ENCODE data around the gene PREX1. TPM values are rescaled to one million over a fixed set of nuclear protein-coding genes. Genes with fewer than 3 reads are reported as not detected.

The PREX1 gene
- total RNA-seq, 1 donor from 2014 or later = 248 TPM

DNA sequence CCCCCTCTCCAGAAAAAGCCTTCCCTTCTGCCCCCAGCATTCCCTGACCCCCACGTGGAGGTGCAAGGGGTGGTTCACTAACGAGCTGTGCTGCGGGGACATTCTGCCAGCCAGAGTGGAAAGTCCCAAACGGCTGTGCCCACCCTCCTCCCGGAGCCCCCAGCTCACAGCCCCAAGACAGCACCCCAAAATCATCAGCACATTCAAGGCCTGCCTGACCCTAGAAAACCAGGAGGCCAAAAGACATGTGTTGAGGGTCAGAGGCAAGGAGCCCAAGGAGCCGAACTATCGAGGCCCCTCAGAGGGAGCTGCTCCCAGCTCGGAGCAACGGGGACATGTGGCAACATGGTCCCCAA lies 197.9 kb downstream of the PREX1 start:
- H3K4me3 Mint-ChIP-seq (ENCODE audit: unreplicated experiment) = peak overlapping the region; percentile 68
- no peak for DNase-seq (ENCODE audit: low spot score)
- no peaks in the 10 kb centered on the region for H3K9me3 Mint-ChIP-seq (ENCODE audit: unreplicated experiment)
- H3K36me3 Mint-ChIP-seq (ENCODE audit: low read depth, unreplicated experiment) = peaks cover 55% of the 10 kb centered on the region
- peaks cover 35% of the 10 kb centered on the region for H3K27me3 Mint-ChIP-seq (ENCODE audit: unreplicated experiment)
- peak overlapping the region; percentile 4 for H3K27ac Mint-ChIP-seq (ENCODE audit: unreplicated experiment)
- TF ChIP-seq, protein P1, sequence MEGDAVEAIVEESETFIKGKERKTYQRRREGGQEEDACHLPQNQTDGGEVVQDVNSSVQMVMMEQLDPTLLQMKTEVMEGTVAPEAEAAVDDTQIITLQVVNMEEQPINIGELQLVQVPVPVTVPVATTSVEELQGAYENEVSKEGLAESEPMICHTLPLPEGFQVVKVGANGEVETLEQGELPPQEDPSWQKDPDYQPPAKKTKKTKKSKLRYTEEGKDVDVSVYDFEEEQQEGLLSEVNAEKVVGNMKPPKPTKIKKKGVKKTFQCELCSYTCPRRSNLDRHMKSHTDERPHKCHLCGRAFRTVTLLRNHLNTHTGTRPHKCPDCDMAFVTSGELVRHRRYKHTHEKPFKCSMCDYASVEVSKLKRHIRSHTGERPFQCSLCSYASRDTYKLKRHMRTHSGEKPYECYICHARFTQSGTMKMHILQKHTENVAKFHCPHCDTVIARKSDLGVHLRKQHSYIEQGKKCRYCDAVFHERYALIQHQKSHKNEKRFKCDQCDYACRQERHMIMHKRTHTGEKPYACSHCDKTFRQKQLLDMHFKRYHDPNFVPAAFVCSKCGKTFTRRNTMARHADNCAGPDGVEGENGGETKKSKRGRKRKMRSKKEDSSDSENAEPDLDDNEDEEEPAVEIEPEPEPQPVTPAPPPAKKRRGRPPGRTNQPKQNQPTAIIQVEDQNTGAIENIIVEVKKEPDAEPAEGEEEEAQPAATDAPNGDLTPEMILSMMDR (IDR thresholded peaks at IDR 0.05; ENCODE audit: unreplicated experiment) = no peak
- H3K4me1 Mint-ChIP-seq (ENCODE audit: unreplicated experiment) = peaks cover 10% of the 10 kb centered on the region

DNA sequence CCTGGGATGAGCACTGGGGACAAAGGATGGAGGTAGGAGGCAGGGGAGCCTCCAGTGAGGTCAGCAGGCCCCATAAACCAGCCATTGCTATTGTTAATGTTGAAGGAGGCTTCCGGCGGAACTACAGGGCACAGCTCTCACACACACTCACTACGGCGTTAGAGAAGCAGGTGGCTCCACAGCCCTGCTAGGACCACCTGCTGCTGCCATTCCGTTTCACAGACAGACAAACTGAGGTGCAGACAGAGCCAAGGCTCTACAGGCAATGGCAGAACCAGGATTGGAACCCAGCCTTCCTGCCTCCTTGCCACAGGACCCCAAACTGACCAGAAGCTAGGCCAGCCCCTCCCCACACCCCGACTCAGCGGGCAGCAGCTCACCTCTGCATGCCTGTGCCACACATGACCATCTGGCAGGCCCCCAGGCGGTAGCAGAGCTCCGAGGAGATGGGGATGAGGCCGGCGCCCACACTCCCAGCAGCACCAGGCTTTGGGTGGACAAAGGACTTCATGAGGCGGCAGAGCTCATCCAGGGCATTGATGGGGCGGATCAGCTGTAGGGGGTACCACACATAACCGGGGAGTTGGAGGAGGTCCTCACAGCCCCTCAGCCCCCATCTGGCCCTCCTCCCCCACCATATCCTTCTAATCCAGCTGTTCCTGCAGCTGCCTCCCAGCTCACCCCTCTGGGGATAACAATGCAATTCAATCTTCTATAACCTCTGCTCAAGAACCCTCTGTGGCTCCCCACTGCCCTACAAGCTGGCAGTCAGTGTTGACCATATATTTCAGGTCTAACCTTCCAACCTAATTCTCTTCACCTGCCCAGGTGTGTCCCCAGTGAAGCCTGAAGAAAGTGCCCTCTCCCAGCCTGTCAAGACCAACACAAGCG lies 198.5 kb downstream of the PREX1 start:
- H3K4me1 Mint-ChIP-seq (ENCODE audit: unreplicated experiment) = peaks cover 9% of the 10 kb centered on the region
- H3K36me3 Mint-ChIP-seq (ENCODE audit: low read depth, unreplicated experiment) = peaks cover 56% of the 10 kb centered on the region
- peaks cover 34% of the 10 kb centered on the region for H3K27me3 Mint-ChIP-seq (ENCODE audit: unreplicated experiment)
- peak overlapping the region; percentile 68 for H3K4me3 Mint-ChIP-seq (ENCODE audit: unreplicated experiment)
- H3K27ac Mint-ChIP-seq (ENCODE audit: unreplicated experiment) = peak overlapping the region; percentile 4
- H3K9me3 Mint-ChIP-seq (ENCODE audit: unreplicated experiment) = no peaks in the 10 kb centered on the region
- TF ChIP-seq, protein P1 (IDR thresholded peaks at IDR 0.05; ENCODE audit: unreplicated experiment) = no peak
- no peak for DNase-seq (ENCODE audit: low spot score)

DNA sequence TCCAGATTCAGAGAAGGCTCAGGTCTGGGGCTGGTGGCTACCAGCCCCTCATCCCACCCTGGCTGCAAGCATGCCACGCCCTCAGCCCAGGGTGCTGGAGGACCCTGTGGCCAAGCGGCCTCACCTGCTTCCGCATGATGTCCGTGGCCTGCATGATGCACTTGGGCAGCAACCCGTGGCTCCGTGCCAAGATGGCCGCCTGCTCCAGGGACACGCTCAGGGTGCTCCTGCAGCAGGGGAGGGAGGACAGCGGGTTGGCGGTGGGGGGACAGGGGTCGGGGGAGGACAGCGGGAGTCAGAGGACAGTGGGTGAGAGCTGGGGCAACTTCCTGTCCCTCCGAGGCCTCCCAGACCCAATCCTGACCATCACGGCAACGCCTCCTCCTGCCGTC lies 200.1 kb downstream of the PREX1 start:
- H3K4me1 Mint-ChIP-seq (ENCODE audit: unreplicated experiment) = peaks cover 4% of the 10 kb centered on the region
- H3K9me3 Mint-ChIP-seq (ENCODE audit: unreplicated experiment) = no peaks in the 10 kb centered on the region
- DNase-seq (ENCODE audit: low spot score) = no peak
- H3K36me3 Mint-ChIP-seq (ENCODE audit: low read depth, unreplicated experiment) = peaks cover 45% of the 10 kb centered on the region
- TF ChIP-seq, protein P1 (IDR thresholded peaks at IDR 0.05; ENCODE audit: unreplicated experiment) = no peak
- no peak overlapping the region for H3K4me3 Mint-ChIP-seq (ENCODE audit: unreplicated experiment)
- peaks cover 29% of the 10 kb centered on the region for H3K27me3 Mint-ChIP-seq (ENCODE audit: unreplicated experiment)
- no peak overlapping the region for H3K27ac Mint-ChIP-seq (ENCODE audit: unreplicated experiment)

DNA sequence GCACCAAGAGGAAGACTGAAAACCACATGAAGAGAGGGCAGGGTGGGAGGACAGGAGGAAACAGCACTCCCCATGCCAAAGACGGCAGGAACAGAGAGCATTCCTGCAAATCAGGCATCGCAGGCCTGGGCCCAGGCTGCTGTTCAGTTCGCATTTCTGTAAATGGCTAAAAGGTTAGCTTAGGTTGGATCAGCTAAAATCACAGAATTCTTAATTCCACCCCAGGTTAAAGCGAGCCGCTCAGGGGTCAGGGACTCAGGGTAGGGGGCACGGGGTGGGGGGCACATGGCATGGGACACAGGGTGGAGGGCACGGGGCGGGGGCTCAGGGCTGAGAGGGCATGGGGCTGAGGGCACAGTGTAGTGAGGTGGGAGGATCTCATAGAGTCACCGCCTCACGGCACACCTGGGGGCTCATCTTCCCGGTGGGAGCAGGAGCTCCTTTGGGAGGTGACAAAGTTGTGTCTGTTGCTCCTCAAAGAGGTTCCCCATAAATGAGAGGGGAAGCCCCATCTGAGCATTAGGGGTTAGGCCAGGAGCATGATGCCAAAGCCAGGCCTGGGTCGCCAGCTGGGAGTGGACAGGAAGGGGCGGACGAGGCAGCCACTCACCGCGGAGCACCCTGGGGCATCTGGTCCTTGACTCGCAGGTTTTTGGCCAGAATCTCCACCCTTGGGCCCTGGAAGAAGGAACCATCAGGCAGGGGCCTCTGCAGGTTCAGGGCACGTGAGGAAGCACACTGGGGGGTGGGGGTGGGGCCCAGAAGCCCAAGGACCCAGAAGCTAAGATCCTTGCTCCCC lies 200.7 kb downstream of the PREX1 start:
- DNase-seq (ENCODE audit: low spot score) = no peak
- H3K9me3 Mint-ChIP-seq (ENCODE audit: unreplicated experiment) = no peaks in the 10 kb centered on the region
- peaks cover 4% of the 10 kb centered on the region for H3K4me1 Mint-ChIP-seq (ENCODE audit: unreplicated experiment)
- H3K27ac Mint-ChIP-seq (ENCODE audit: unreplicated experiment) = peak overlapping the region; percentile 68
- H3K36me3 Mint-ChIP-seq (ENCODE audit: low read depth, unreplicated experiment) = peaks cover 43% of the 10 kb centered on the region
- H3K4me3 Mint-ChIP-seq (ENCODE audit: unreplicated experiment) = no peak overlapping the region
- peaks cover 32% of the 10 kb centered on the region for H3K27me3 Mint-ChIP-seq (ENCODE audit: unreplicated experiment)
- TF ChIP-seq, protein P1 (IDR thresholded peaks at IDR 0.05; ENCODE audit: unreplicated experiment) = no peak
